ENCODE results near the gene NHLRC4.

The NHLRC4 gene

DNA sequence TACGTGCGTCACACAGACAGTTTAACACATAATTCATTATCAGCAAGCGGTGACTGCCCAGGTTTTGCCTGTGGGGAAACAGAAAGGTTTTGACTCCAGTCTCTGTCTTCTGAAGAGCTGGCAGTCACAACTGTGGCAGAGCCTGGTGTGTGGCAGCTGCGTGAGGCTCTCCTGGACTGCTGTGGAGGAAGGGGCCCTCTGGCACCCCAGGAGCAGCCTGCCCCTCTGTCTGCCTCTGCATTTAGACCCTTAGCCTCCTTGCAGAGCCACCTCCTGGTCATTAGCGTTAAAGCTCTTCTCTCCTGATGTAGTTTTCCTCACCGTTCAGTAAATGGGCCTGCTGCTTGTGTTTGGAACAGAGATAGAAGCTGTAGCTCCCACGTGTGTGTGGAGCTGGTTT lies 34.0 kb downstream of the NHLRC4 start:
- DNase-seq, result no peak

DNA sequence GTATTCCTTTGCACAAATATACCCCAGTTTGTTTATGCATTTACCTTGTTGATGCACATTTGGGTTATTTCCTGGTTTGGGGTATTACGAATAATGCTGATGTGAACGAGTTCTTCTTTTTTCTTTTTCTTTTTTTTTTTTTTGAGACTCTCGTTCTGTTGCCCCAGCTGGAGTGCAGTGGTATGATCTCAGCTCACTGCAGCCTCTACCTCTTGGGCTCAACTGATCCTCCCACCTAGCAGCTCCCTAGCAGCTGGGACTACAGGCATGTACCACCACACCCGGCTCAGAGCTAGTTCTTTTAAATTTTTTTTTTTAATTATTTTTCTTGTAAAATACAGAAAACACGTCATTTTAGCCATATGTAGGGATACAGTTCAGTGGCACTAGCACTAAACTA lies 37.1 kb downstream of the NHLRC4 start:
- DNase-seq, result no peak

DNA sequence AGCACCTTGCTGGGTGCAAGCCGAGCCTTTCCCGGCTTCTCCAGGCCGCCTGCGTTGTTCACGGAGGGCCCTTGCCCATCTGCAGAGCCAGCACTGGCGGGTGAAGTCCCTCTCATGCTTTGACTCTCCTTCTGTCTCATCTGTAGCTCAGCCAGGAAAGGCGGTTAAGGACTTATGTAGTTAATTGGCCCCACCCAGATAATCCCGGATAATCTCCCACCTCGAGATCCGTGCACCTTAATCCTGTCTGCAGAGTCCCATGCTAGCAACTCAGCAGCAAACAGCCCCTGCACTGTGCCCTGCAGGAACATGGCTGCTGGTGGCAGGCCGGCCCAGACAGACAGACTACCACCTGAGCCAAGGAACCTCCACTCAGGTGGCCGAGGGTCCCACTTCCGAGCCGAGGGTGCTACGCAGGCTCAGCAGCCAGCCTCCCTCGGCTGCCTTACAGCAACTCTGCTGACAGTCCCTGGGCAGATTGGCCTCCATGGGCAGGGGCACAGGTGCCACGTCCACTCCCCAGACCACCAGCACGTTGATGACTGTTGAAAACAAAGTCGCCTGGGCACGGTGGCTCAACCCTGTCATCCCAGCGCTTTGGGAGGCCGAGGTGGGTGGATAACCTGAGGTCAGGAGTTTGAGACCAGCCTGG lies 40.0 kb downstream of the NHLRC4 start:
- DNase-seq, result no peak

DNA sequence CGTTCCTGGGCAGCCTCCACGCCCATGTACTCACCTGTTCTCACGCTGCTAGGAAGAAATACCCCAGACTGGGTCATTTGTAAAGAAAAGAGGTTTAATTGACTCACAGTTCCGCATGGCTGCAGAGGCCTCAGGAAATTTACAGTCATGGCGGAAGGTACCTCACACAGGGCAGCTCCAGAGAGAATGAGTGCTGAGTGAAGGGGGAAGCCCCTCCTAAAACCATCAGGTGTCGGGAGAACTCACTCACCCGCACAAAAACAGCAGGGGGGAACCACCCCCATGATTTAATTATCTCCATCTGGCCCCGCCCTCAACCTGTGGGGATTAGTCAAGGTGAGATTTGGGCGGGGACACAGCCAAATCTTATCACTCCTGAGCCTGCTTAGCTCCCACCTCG lies 41.2 kb downstream of the NHLRC4 start:
- DNase-seq, result no peak

- no peak for DNase-seq
These were observed 42.5 kb downstream of the NHLRC4 start for GRCh38 chr16:609316-609715.

- DNase-seq, result no peak
These were observed 43.2 kb downstream of the NHLRC4 start for GRCh38 chr16:609984-610383.

DNA sequence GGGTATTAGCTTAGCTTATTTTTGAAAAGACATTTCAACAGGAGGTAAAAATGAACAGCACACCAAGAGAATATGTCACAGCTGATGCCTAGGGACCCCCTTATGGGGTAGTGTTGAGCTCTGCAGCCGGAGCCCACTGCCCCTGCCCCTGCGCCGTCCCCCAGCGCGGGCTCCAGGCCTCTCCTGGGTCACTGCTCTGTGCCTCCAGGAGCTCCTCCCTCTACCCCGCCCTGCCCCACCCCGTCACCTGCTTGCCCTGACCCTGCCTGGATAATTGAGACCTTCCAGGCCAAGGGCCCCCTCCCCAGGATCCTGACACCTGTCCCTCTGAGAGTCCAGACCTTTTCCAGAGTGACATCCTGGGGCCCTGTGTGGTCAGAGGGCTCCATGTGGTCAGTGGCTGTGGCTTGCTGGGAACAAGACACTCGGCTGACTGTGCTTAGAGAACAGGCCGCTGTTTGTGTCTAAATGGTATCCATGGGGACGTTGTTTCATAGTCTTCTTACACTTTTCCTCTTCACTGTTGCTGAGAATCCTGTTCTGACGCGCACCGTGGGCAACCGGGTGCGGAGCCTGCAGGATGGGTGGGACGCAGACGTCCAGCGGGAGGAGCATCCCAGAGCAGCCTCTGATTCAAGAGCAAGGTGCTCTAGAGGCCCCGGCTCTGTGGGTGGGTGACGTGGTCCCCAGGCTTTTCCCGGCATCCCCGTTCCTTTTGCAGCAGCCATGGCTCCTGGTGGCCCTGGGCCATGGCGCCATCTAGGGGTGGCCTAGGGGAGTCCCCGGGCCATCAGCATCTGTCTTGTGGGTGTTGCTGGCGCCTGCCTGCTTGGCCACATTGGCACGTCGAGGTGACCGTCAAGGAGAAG lies 43.9 kb downstream of the NHLRC4 start:
- no peak for DNase-seq

GRCh38 chr16:615122-615521 lies 48.3 kb downstream of the NHLRC4 start:
- DNase-seq, result no peak

GRCh38 chr16:616733-617586 lies 50.2 kb downstream of the NHLRC4 start:
- DNase-seq, result no peak

GRCh38 chr16:617855-618254 lies 51.0 kb downstream of the NHLRC4 start:
- DNase-seq, result no peak

Data from right hindlimb (tissue), 1 donor.